NCI-H226 (cell line): ENCODE results near the gene AATK.

Source experiments
- DNase-seq: peaks from one replicate; pipeline ENCODE4 v3.0.0-alpha.2; 2015

AATK gene

DNA sequence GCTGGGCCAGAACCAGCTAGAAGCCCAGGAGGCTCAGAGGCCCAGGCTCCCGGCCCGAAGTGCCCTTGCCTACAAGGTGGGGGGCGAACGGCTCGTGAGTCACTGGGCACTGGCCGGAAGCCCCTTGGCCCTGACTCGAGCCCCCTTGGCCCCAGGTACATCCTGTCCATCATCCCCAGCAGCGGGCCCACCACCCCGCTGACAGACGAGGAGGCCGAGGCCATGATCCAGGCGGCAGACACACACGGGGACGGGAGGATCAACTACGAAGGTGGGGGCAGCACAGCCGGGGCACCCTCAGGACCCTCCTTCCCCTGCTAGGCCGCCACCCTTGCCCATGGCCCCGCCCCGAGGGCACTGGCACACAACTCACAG is 15.8 kb upstream of the AATK start:
- no peak for DNase-seq

DNA sequence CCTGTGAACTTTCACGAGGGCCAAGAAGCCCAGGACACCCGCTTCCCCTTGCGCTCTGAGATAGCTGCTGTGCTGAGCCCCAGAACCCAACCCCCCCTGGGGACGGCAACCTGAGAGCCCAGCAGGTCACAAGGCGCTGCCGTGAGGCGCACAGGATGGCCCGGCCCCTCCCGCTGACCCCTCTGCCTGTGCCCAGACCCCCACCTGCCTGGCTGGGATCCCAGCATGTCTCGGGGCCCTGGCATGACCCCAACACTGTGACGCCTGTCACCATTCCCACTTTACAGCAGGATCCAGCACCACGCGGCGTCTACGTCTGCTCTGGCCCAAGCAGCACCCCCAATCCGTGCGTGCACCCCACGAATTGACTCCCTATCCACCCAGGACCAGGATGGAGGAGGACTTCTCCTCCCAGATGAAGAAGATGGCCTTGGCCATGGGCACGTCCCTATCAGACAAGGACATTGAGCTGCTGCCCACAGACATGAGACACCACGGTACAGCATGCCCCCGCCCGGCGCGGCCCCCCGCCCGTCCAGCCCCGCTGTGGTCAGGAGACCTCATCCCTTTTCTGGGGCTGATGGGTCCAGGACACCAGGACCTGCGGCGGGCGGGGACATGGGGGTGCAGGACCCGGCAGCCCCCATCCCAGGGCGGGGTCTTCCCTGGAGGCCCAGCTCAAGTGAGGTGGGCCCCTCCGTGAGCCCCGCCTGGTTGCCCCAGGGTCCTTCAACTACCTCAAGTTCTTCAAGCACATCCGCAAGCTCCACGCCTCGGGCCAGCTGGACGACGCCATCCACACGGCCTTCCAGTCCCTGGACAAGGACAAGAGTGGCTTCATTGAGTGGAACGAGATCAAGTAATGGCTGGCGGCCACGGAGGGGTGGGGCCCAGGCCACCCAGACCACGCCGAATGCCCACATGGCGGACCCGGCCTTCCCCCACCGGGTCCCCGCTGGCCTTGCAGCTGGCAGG is 15.1 kb upstream of the AATK start:
- no peak for DNase-seq

DNA sequence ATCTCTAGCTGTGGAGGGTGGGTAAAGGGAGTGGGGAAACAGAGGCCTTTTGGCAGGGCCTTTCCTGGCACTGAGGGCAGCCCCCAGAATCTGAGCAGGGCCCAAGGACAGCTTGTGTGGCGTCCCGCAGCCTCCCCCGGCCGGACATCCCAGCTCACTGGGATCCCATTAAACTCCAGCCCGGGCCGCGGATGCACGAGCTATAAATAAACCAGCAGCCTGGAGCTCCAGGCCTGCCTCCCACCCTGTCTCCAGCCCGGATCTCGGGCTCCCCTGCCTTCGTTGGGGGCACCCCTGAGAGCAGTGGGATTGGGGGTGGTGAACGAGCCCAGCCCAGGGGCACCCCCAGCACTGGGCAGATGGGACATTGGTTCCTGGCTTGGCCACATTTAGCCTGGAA is 13.8 kb upstream of the AATK start:
- DNase-seq, result no peak

DNA sequence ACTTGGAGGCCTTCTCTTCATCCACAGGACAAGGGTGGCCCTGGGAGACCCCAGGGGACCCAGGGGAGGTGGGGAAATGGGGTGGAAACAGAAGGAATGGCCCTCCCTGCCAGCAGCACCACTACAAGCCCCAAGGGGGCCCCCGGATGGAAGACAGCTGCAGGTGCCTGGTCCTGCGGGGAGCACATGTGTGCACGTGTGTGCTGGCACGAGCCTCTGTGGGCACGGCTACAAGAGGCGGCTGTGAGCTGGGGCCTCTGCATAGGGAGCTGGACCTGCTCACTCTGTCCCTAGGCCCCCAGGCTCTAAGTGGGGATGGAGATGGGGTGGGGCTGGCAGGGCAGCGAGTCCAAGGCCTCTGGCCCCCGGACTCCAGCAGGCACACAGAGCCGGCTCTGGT is 13.2 kb upstream of the AATK start:
- no peak for DNase-seq

DNA sequence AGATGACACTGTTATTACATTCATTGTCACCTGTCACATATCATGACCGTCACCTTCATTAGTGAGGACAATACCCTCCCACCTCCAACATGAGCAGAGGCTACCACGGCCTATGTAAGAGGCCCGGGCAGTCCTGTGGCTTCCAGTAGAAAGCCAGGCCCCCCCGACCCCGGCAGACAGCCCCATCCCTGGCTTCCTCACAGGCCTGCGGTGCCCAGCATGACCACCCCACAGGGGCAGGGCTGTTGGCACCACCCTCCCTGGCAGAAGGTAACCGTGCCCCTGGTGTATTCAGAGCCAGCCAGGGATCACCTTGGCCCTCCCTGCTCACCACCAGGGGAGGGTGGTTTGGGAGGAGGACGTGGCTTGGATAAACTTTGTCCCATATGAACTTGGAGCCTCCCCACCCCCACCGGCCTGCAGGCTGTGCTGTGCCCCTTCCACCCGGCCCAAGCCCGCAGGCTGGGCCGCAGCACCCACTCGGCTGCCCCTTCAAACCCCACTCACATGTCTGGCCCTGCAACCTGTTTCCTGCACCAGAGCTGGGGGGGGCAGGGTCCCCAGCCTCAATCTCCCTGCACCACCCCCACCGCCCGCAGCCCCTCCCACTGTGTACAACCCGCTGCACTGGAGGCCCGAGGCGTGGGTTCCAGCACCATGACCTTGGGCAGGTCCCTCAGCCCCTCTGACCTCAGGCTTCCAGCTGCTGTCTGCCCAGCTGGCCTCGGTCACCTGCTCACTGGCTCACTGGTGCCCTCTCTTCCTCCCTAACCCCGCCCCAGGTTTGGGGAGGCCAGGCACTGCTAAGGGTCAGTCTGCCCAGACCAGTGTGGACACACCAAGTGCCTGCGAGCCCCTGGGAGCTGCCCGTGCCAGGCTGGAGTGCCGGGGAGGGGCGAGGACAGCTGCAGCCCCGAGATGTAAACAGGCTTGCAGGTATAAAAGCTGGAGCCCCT is 12.4 kb upstream of the AATK start:
- no peak for DNase-seq

DNA sequence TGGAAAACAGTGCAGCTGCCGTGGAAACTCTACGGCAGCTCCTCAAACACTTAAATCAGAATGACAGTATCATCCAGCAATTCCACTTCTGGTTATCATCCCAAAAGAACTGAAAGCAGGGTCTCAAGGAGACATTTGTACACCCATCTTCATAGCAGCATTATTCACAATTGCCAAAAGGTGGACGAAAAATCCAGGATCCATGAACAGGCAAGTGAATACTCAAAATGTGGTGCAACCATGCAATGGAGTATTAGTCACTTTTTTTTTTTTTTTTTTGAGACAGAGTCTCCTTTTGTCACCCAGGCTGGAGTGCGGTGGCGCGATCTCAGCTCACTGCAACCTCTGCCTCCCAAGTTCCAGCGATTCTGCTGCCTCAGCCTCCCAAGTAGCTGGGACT is 10.6 kb upstream of the AATK start:
- no peak for DNase-seq

DNA sequence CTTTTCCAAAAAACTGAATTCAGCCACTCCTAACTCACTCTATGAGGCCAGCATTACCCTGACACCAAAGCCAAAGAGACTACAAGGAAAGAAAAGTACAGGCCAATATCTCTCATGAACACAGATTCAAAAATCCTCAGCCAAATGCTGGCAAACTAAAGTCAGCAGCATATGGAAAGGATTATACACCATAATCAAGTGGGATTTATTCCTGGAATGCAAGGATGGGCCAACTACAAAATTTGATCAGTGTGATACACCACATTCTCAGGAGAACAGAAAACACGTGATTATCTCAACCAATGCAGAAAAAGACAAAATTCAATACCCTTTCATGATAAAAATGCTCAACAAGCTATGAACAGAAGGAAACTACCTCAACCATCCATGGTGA is 7.7 kb upstream of the AATK start:
- no peak for DNase-seq

DNA sequence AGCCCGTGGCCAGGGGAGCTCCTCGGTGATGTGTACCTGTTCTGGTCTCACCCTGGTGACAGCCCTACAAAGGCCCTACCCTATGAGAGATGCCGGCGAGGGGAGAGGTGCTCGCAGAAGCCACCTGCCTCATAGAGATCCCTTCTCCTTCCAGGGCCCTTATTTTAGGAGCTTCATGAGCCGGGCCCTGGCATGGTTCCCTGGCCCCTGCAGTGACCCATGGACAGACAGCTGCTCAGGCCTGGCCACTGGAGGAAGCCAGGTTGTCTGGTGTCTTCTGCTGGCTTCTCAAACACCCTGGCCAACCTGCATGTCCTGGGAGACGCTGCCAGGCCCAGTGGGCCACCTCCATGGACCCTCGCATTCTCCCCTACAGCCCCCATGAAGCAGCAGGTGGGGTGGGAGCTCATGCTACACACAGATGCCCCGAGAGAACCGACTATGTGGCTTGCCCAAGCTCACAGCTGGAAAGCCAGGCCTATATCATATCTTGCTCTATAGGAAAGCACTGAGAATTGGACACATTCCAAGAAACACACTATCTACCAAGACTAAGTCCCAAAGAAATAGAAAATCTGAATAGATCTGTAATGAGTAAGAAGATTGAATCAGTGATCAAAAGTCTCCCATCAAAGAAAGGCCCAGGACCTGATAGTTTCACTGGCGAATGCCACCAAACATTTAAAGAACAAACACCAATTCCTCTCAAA is 7.2 kb upstream of the AATK start:
- DNase-seq, result no peak

DNA sequence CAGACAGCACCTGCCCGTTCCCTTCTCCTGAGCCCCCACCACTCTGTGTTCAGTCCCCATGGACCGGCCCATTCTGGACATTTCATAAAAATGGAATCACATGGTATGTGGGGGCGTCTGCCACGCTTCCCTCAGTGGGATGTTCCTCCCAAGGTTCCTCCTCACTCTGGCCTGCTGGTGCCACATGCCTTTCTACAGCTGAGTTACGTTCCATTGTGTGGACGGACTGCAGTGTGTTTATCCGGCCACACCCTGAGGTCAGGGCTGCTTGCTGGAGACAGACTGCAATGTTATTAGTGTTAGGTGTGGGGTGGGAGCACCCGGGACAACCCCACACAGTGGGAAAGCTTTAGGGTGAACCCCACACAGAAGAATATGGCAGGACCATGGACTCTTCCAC is 5.9 kb upstream of the AATK start:
- no peak for DNase-seq

DNA sequence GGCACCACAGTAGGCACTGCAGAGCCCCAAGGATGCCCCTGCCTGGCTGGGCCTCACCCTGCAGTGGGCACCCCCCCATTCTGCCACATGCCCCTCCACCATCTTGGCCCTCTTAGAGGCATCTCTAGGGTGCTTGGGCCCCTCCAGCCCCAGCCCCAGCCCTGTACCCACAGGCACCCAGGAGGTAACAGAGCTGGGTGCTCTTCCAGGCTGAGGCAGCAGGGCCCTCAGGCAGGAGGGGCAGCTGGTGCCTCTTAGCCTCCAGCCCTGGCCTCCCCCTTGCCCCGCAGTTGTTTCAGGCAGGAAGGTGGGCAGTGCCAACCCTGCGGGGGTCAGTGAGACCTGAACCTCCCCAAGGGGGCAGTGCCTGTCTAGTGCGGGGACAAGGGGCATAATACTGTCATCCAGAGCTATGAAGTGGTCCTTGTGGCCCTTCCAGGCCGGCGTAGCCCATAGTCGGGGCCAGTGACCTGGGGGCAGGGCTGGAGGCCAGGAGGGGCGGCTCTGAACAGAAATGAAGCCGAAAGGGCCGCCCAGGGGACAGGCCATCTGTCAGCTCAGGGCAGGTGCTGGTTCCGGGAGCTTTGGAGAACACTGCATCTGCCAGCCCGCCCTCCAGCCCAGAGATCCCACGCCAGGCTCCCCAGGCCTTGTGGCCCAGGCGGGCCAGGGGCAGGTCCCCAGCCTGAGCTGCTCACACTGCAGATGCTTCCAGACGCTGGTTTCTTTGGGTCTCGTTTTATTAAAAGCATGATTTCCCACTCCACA is 4.9 kb upstream of the AATK start:
- DNase-seq, result no peak

DNA sequence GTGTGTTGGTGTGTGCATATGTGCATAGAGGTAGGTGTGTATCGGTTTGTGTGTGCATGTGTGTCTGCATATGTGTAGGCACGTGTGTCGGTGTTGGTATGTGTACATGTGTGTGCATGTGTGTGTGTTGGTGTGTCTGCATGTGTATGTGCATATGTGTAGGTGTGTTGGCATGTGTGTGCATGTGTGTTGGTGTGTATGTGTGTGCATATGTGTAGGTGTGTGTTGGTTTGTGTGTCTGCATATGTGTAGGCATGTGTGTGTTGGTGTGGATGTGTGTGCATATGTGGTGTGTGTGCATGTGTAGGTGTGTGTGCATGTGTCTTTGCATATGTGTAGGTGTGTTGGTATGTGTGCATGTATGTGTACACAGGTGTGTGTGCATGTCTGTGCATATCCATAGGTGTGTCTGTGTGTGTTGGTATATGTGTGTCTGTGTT is 3.9 kb upstream of the AATK start:
- DNase-seq, result no peak

DNA sequence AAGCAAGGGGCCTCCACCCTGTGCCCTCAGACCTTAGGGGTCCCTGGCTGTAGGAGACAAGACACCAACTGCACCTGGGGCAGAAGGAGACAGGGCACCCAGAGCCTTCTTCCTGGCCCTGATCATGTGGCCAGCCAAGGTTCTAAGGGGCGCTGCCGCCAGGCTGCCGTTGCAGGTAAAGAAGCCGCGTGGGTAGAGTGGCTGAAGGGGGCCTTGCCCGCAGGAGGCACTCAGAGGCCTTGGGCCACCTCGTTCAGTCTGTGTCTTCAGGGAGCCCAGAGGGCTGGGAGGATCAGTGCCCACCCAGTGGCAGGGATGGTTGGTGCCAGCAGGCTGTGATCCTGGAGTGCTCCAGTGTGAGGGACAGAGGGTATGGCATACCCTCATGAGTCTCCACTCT is 1.6 kb upstream of the AATK start:
- no peak for DNase-seq

DNA sequence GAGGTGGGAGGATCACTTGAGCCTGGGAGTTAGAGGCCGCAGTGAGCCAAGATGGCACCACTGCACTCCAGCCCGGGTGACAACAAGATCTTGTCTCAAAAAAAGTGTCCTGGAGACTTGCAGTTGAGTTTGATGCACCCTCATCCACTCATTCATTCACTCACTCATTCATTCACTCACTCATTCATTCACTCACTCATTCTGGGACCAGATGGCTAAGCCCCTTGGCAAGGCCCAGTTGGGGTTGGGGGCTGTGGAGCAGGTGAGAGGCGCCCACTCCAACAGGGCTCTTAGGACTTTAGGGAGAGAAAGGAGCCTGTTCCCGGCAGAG is 1.1 kb upstream of the AATK start:
- no peak for DNase-seq

DNA sequence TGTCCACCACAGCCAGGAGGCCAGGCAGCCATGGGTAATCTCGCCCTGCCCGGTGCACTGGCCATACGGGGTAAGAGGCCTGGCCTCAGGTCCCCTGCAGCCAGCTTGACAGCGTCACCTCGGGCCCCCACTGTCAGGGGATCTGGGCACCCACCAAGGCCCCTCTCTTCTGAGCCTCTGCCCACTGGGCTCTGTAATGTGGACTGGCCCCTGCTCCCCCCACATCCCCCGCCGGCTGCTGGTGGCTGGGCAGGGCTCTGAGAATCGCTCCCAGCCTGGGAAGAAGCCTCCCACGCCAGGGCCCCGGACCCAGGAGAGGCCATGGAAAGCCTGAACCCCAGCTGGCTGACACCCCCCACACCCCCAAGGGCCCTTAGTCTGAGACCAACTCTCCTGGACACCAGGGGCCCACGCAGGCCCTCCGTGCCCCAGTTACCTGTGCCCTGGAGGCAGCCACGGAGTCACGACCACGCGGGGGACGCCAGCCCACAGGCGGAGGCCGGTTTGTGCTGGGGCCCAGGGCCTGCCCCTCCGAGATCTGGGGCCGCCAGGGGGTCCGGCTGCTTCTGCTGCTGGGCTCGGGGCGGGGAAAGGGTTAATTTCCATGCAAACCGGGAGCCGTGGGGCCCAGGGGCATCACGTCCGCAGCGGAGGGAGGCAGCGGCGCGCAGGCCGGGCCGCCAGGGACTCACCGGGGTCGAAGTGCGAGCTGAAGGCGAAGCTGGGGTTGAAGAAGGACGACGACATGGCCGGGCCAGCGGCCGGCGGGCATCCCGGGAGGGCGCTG is 582 bp downstream of the AATK start, which contains the start of gene PVALEF:
PVALEF (plus strand) TSS at position 262 of the 787 bp plus-strand sequence. CDS start 15,720 bp downstream, outside the sequence.
- no peak for DNase-seq

DNA sequence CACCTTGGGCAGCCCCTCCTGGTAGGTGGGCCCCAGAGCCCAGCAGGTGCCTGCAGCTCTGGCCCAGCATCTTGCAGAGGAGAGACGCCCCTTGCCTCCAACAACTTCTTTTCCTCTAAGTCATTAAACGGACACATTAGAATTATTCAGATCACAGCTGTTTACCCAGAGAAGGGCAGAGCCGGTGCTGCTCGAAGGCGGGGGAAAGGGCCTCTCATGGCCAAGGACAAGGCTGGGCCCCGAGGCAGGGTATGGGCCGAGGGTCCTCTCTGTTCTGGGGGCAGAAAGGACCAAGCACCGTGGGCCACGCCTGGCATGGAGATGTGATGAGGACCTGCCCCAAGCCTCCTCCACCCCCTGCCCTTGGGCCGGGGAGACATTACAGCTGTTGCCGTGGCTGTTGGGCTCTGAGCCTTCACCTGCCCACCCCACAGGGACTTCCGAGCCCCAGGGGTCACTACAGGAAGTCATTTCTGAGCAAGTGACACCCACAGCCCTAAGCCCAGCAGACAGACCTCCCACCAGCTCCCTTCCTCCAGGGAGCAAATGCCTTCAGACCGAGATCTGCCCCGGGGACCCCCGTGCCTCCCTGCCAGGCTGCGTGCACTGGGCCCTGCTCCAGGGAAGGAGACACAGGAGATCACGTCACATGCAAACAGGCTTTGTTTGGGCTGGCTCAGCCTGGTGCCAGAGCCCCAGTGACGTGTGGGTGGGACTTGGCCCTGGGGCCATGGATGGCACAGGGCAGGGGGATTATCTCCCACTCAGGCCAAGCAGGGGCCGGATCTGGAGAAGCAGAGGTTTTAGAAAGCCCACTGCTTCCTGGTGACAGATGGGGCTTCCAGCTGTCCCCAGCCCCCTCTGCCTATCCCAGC is 1.4 kb downstream of the AATK start:
- DNase-seq, result no peak

DNA sequence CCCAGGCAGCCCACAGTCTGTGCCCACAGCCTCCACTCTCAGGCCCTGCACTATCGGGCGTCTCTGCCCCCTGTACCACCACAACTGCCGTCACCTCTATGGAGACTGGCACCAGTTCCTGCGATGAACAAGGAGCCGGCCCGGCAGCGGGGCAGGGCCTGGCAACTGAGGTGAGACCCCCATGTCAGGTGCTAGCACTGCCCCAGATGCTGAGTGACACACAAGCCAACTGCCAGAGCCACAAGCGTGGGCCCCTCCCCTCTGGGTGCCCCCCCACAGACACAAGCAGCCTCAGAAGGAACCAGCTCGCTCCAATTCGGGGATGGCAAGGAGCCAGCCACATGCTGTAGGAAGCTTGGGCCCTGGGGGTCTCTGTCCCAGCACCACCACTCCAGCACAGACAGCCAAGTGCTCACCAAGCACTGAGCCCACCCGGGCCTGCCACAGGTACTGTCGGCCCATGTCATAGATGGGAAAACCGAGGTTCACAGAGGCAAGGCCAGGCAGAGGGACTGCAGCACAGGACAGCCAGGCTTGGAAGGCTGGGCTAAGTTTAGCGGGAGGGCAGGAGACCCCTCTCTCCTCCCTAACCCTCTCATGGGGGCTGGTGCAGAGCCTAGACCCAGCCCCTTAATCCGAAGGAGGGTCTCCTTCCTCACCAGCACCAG is 2.2 kb downstream of the AATK start:
- no peak for DNase-seq

DNA sequence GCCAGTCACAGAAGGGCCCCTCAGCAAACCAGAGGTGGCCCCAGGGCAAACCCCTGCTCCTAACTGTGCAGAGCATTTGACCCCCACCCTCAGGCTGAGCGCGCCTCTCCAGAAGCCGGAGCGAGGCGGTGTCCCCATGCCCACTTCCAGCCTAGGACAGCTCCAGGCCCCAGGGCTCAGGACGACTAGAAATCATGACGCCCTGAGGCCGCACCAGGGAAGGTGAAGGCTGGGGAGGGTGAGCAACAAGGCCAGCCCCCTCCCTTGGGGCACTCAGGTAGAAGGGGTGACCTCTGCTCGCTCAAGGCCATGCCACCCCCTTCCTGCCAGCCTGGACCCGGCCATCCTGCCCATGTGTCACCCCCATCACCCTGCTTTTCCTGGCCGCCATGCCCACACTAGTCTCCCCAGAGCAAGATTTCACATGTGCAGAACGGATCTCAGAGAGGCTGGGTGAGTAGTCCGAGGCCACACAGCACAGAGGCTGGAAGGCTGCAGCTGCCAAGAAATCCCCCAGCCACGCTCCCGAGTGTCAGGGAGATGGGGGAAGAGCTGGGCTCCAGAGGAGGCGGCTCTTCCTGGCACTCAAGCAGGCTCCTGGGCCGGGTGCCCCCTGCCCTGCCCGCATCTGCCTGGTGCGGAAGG is 2.8 kb downstream of the AATK start:
- DNase-seq, result no peak

DNA sequence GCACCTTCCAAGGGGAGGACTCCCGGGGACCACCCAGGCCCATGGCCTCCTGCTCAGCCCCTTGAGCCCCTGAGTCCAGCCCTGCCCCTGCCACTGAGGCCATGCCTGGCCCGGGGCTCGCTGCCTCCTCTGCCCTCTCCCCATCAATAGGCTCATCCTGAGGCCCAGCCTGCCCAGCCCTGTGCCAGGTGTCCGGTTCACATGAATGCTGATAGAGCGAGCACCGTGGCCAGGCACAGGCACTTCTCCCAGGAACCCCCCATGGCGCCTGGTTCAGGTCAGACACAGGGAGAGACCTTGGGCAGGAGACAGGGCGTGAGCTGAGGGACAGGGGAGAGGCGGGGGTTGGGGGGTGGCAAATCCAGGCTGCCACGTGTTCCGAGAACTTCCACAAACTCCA is 3.5 kb downstream of the AATK start:
- DNase-seq, result no peak

DNA sequence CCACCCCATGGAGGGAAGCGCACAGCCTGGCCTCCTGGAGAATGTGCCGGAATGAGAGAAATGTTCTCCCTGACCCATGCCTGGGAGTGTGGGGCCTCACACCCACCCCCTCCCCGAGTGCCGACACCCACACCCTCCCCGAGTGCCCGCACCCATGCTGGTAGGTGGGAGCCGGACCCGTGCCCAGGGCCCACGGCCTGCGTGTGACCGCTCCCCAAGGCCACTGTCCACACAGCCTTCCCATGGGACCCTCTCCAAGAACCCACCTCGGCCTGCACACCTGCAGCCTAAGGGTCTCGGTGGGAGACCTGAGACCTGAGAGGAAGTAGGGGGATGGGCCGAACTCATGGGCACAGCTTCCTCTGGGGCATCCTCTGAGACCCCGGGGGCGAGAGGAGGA is 4.0 kb downstream of the AATK start:
- DNase-seq, result no peak
